ENCODE results near the gene LZTR1. TPM values are rescaled to one million over a fixed set of nuclear protein-coding genes. Genes with fewer than 3 reads are reported as not detected.

The LZTR1 gene
- total and polyA plus RNA-seq, 4 donors = 7.9 to 32.5 (median 13.2) TPM

GRCh38 chr22:21022955-21023614 is 41.0 kb downstream of the LZTR1 start (continued):
- no peak for TF ChIP-seq CTCF (IDR thresholded peaks at IDR 0.05; ENCODE audit: low read depth, low read length, missing input control)

GRCh38 chr22:21025266-21025665 is 43.2 kb downstream of the LZTR1 start:
- WGBS = 75% methylated on average over 8 of the region's 8 CpGs
- no peaks in the 10 kb centered on the region for H3K27me3 ChIP-seq (ENCODE audit: control insufficient read depth in 4 of 4, insufficient read depth in 4 of 4, low read length in 3 of 4)
- H3K4me1 ChIP-seq (ENCODE audit: control insufficient read depth in 4 of 4, insufficient read depth in 4 of 4, low read length in 3 of 4) = no peaks in the 10 kb centered on the region
- DNase-seq (ENCODE audit: low spot score) = no peak
- no peak overlapping the region for H3K9ac ChIP-seq (ENCODE audit: low read depth in 1 of 2, low read length in 2 of 2)
- no peak overlapping the region for H3K4me3 ChIP-seq (ENCODE audit: low read depth in 1 of 3, low read length in 3 of 3)
- H3K27ac ChIP-seq (ENCODE audit: low read depth in 1 of 2, low read length in 2 of 2) = no peak overlapping the region
- H3K36me3 ChIP-seq (ENCODE audit: control insufficient read depth in 4 of 4, insufficient read depth in 3 of 4, low read depth in 1 of 4, low read length in 3 of 4) = no peaks in the 10 kb centered on the region
- TF ChIP-seq RXRA (IDR thresholded peaks at IDR 0.05) = no peak
- TF ChIP-seq CTCF (IDR thresholded peaks at IDR 0.05; ENCODE audit: low read depth, low read length, missing input control) = no peak
- TF ChIP-seq MAX (IDR thresholded peaks at IDR 0.05) = no peak
- TF ChIP-seq ATF3 (IDR thresholded peaks at IDR 0.05) = no peak
- TF ChIP-seq JUND (IDR thresholded peaks at IDR 0.05) = no peak
- no peak for TF ChIP-seq REST (IDR thresholded peaks at IDR 0.05)
- no peak for TF ChIP-seq FOXA2 (IDR thresholded peaks at IDR 0.05)
- TF ChIP-seq TAF1 (conservative IDR thresholded peaks at IDR 0.05) = no peak
- TF ChIP-seq YY1 (IDR thresholded peaks at IDR 0.05) = no peak
- no peaks in the 10 kb centered on the region for H3K9me3 ChIP-seq (ENCODE audit: control insufficient read depth in 4 of 4, low read length in 3 of 4)

Measured in liver (tissue), 9 donors.